Right atrium auricular region (tissue), 2 donors: Measurements from ENCODE around the gene PNP. TPM values are rescaled to one million over a fixed set of nuclear protein-coding genes. Genes with fewer than 3 reads are reported as not detected.

Source experiments
- DNase-seq: peaks from one replicate; pipeline ENCODE4 v3.0.0-alpha.2; 2019; ENCODE audit warnings: low spot score
- H3K27ac ChIP-seq, 2 donors: fragments of 200-600 bp; sonication (generic); 1 replicate in 1 of 2; 2 replicates in 1 of 2; pipeline ENCODE4 v1.5.1; 2016 to 2019
- H3K27me3 ChIP-seq, 2 donors: fragments of 200-600 bp; sonication (generic); one replicate each; pipeline versions ENCODE4 v1.5.1 to v1.6.0; 2017 to 2019
- H3K36me3 ChIP-seq: fragments of 200-600 bp; sonication (generic); one replicate; pipeline ENCODE4 v1.5.1; 2016
- H3K4me1 ChIP-seq, 2 donors: fragments of 200-600 bp; sonication (generic); one replicate each; pipeline versions ENCODE4 v1.5.1 to v1.6.0; 2017 to 2019
- H3K4me3 ChIP-seq, 2 donors: fragments of 200-600 bp; sonication (generic); 1 replicate in 1 of 2; 2 replicates in 1 of 2; pipeline ENCODE4 v1.5.1; 2017 to 2019; ENCODE audit warnings: mild to moderate bottlenecking in 1 of 2, moderate library complexity in 1 of 2
- H3K9me3 ChIP-seq, 2 donors: fragments of 200-600 bp; sonication (generic); one replicate each; pipeline ENCODE4 v1.5.1; 2019
- CTCF ChIP-seq, 2 donors: fragments of 200-600 bp; sonication (generic); IDR thresholded peaks; one replicate each; pipeline ENCODE4 v1.5.1; 2019; ENCODE audit warnings: antibody characterized with exemption in 2 of 2
- total RNA-seq, 2 donors: library from RNA; depleted of rRNA; stranded (reverse); fragments of >200 nt; gene quantifications; one replicate each; pipeline ENCODE4 v1.1.0, GENCODE V29; 2016

PNP gene
- total RNA-seq, 2 donors from 2014 or later: 7.4 to 25.2 TPM

GRCh38 chr14:20435582-20436362 lies 33.4 kb upstream of the PNP start, which contains the start of gene KLHL33:
Gene KLHL33 (minus strand): TSS chr14:20436166. CDS start chr14:20435811, 355 bp downstream.
- Histone ChIP-seq H3K36me3 (no peaks in the 10 kb centered on the region), H3K27ac (peak within 1 kb of the TSS; percentile 58 to 67), H3K4me3 (peak within 1 kb of the TSS; percentile 34 to 51), H3K4me1 (peaks cover 0 to 10% of the 10 kb centered on the region in 2 donors), H3K9me3 (no peaks in the 10 kb centered on the region), H3K27me3 (no peaks in the 10 kb centered on the region)
- no peak for DNase-seq
- no peak for TF ChIP-seq CTCF (IDR thresholded peaks at IDR 0.05)

- Histone ChIP-seq H3K4me1 (peaks cover 0 to 10% of the 10 kb centered on the region in 2 donors), H3K27ac (no peak overlapping the region), H3K9me3 (no peaks in the 10 kb centered on the region), H3K4me3 (no peak overlapping the region), H3K36me3 (no peaks in the 10 kb centered on the region), H3K27me3 (no peaks in the 10 kb centered on the region)
- DNase-seq: no peak
- TF ChIP-seq CTCF (IDR thresholded peaks at IDR 0.05): no peak
Observed at GRCh38 chr14:20436363-20436755, 32.8 kb upstream of the PNP start.

GRCh38 chr14:20438664-20439063 lies 30.5 kb upstream of the PNP start:
- Histone ChIP-seq H3K4me3 (no peak overlapping the region), H3K27me3 (no peaks in the 10 kb centered on the region), H3K36me3 (no peaks in the 10 kb centered on the region), H3K27ac (no peak overlapping the region), H3K9me3 (no peaks in the 10 kb centered on the region), H3K4me1 (peaks cover 0 to 10% of the 10 kb centered on the region in 2 donors)
- TF ChIP-seq CTCF (IDR thresholded peaks at IDR 0.05): no peak
- DNase-seq: no peak

- TF ChIP-seq CTCF (IDR thresholded peaks at IDR 0.05): no peak
- Histone ChIP-seq H3K27me3 (no peaks in the 10 kb centered on the region), H3K9me3 (no peaks in the 10 kb centered on the region), H3K36me3 (peaks cover under 1% of the 10 kb centered on the region), H3K4me3 (no peak overlapping the region), H3K27ac (no peak overlapping the region), H3K4me1 (peaks cover 0 to 3% of the 10 kb centered on the region in 2 donors)
- DNase-seq: no peak
Observed at GRCh38 chr14:20440465-20440864, 28.7 kb upstream of the PNP start.

GRCh38 chr14:20440882-20441281 lies 28.3 kb upstream of the PNP start:
- no peak for TF ChIP-seq CTCF (IDR thresholded peaks at IDR 0.05)
- Histone ChIP-seq H3K27ac (no peak overlapping the region), H3K36me3 (peaks cover 5% of the 10 kb centered on the region), H3K27me3 (no peaks in the 10 kb centered on the region), H3K4me3 (no peak overlapping the region), H3K9me3 (no peaks in the 10 kb centered on the region), H3K4me1 (no peaks in the 10 kb centered on the region)
- no peak for DNase-seq
